Common myeloid progenitor, CD34-positive (primary cell): Measurements from ENCODE around the gene KRT6C.

Experiments
- CTCF ChIA-PET: fragments of 350-600 bp; sonication (Branson Sonifier 250); formaldehyde crosslinking; loops from one replicate; lab custom pipeline; 2021; ENCODE audit warnings: antibody characterized with exemption; lab: Charles Lee
- POLR2A ChIA-PET: fragments of 350-600 bp; sonication (Branson Sonifier 250); formaldehyde crosslinking; loops from one replicate; lab custom pipeline; 2021; ENCODE audit warnings: antibody characterized with exemption; lab: Charles Lee
- DNase-seq, 3 donors: peaks; one replicate each; pipeline versions ENCODE4 v3.0.0 to v3.0.0-alpha.2; 2013
- H3K27ac ChIP-seq, 2 experiments: 1 replicate in 1 of 2; 2 replicates in 1 of 2; pipeline ENCODE4 v1.7.0; 2013; ENCODE audit warnings: inconsistent platforms in 2 of 2, low read length in 2 of 2, mild to moderate bottlenecking in 2 of 2, low read depth in 1 of 2, moderate library complexity in 1 of 2; ENCODE audit not compliant: severe bottlenecking in 2 of 2, insufficient read depth in 1 of 2, poor library complexity in 1 of 2
- H3K27me3 ChIP-seq, 5 experiments: replicated peaks in 2 of 5; 1 replicate in 3 of 5; 2 replicates in 2 of 5; pipeline versions ENCODE4 v1.6.1 to v1.7.0; 2013; ENCODE audit warnings: low read length in 4 of 5, mild to moderate bottlenecking in 2 of 5, moderate library complexity in 2 of 5, inconsistent platforms in 1 of 5; ENCODE audit not compliant: insufficient read depth in 5 of 5, control insufficient read depth in 4 of 5
- H3K36me3 ChIP-seq, 4 experiments: 1 replicate in 2 of 4; 2 replicates in 2 of 4; pipeline versions ENCODE4 v1.6.1 to v1.7.0; 2013; ENCODE audit warnings: low read length in 3 of 4, control low read depth in 1 of 4, mild to moderate bottlenecking in 1 of 4; ENCODE audit not compliant: control insufficient read depth in 4 of 4, insufficient read depth in 4 of 4
- H3K4me1 ChIP-seq, 4 experiments: 1 replicate in 3 of 4; 2 replicates in 1 of 4; pipeline versions ENCODE4 v1.6.1 to v1.7.1; 2013; ENCODE audit warnings: low read length in 3 of 4, mild to moderate bottlenecking in 3 of 4, control low read depth in 1 of 4, inconsistent platforms in 1 of 4, moderate library complexity in 1 of 4; ENCODE audit not compliant: control insufficient read depth in 4 of 4, insufficient read depth in 4 of 4; ENCODE audit errors: control extremely low read depth in 1 of 4
- H3K4me3 ChIP-seq, 7 experiments: 1 replicate in 4 of 7; 2 replicates in 3 of 7; pipeline versions ENCODE4 v1.5.1 to v1.7.0; 2013; ENCODE audit warnings: mild to moderate bottlenecking in 7 of 7, low read length in 6 of 7, moderate library complexity in 6 of 7, inconsistent platforms in 2 of 7, low read depth in 2 of 7, control low read depth in 1 of 7; ENCODE audit not compliant: insufficient read depth in 4 of 7, control insufficient read depth in 1 of 7; ENCODE audit errors: extremely low read depth in 1 of 7
- H3K9me3 ChIP-seq, 5 experiments: 1 replicate in 4 of 5; 2 replicates in 1 of 5; pipeline versions ENCODE4 v1.6.1 to v1.7.1; 2013; ENCODE audit warnings: low read length in 4 of 5, mild to moderate bottlenecking in 2 of 5, inconsistent platforms in 1 of 5, low read depth in 1 of 5, moderate library complexity in 1 of 5; ENCODE audit not compliant: control insufficient read depth in 4 of 5, insufficient read depth in 2 of 5; ENCODE audit errors: control extremely low read depth in 1 of 5
- WGBS: methylation state at CpG from one replicate; pipeline ENCODE4 v1.1.5; 2013; ENCODE audit not compliant: insufficient coverage; 5-methylcytosine and 5-hydroxymethylcytosine counted together

Gene KRT6C

GRCh38 chr12:52440821-52441319 is 32.7 kb downstream of the KRT6C start:
- DNase-seq = no peak
- H3K4me3 ChIP-seq = no peak overlapping the region
- peaks cover 0 to 1% (median 0%) of the 10 kb centered on the region in 5 experiments for H3K9me3 ChIP-seq
- H3K4me1 ChIP-seq = no peaks in the 10 kb centered on the region
- WGBS = 100% methylated on average over 3 of the region's 5 CpGs
- peaks cover 7 to 15% (median 12%) of the 10 kb centered on the region in 5 experiments for H3K27me3 ChIP-seq
- CTCF ChIA-PET = no interaction called here
- no peaks in the 10 kb centered on the region for H3K36me3 ChIP-seq
- no peak overlapping the region for H3K27ac ChIP-seq
- POLR2A ChIA-PET = no interaction called here

- Histone ChIP-seq H3K36me3 (no peaks in the 10 kb centered on the region), H3K4me3 (no peak overlapping the region), H3K9me3 (peaks cover 0 to 1% (median 0%) of the 10 kb centered on the region in 5 experiments), H3K4me1 (no peaks in the 10 kb centered on the region), H3K27me3 (peaks cover 7 to 15% (median 12%) of the 10 kb centered on the region in 5 experiments), H3K27ac (no peak overlapping the region)
- WGBS = 80% methylated on average over 1 of the region's 2 CpGs
- POLR2A ChIA-PET = no interaction called here
- CTCF ChIA-PET = no interaction called here
- no peak for DNase-seq
Observed at GRCh38 chr12:52439845-52440244, 33.8 kb downstream of the KRT6C start.

DNA sequence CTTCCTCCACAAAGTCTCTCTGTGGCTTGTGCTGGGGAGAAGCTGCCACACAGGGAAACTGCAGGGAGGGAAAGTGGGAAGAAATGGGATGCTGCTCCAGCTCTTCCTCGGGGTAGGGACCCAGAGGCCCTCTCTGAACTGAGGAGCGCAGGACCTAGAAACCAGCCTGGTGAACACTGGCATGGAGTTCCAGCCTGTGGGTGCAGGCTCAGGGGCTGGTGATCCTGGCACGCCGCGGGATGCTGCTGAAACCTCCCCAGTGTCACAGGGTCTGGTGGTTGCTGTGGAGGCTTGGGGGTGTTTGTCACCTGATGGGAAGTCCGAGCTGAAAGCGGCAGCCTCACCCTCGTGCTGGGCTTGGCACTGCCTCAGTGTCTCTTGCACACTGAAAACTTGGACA is 34.2 kb downstream of the KRT6C start:
- ChIA-PET POLR2A (no interaction called here), CTCF (no interaction called here)
- Histone ChIP-seq H3K27ac (no peak overlapping the region), H3K27me3 (peaks cover 7 to 18% (median 12%) of the 10 kb centered on the region in 5 experiments), H3K36me3 (no peaks in the 10 kb centered on the region), H3K4me1 (no peaks in the 10 kb centered on the region), H3K9me3 (peaks cover 0 to 1% (median 0%) of the 10 kb centered on the region in 5 experiments), H3K4me3 (no peak overlapping the region)
- no peak for DNase-seq
- 81% methylated on average over 7 of the region's 8 CpGs for WGBS

GRCh38 chr12:52438305-52439301 is 35.0 kb downstream of the KRT6C start:
- no peaks in the 10 kb centered on the region for H3K4me1 ChIP-seq
- DNase-seq = no peak
- no peak overlapping the region for H3K4me3 ChIP-seq
- H3K9me3 ChIP-seq = peaks cover 0 to 1% (median 0%) of the 10 kb centered on the region in 5 experiments
- peaks cover 7 to 20% (median 12%) of the 10 kb centered on the region in 5 experiments for H3K27me3 ChIP-seq
- WGBS = 93% methylated on average over 7 of the region's 8 CpGs
- POLR2A ChIA-PET = no interaction called here
- no peaks in the 10 kb centered on the region for H3K36me3 ChIP-seq
- H3K27ac ChIP-seq = no peak overlapping the region
- CTCF ChIA-PET = no interaction called here

DNA sequence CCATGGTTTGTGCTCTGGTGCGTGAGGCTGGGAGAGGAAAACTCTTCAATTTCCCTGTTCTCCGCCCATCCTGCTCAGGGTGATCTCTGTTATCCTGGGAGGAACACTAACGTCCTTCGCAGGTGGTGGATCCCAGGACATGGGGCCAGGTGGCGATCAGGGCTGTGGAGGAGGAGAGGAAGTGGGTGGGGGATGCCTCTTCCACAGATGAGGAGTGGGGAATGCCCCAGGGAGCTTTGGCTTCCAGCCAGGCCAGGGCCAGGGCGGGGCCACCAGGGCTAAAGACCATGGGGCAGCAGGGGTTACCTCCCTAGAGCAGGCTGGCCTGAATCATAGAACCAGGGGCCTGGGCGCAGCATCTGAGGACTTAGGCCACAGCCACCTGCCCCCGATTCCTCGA is 36.1 kb downstream of the KRT6C start:
- H3K9me3 ChIP-seq = peaks cover 0 to 1% (median 0%) of the 10 kb centered on the region in 5 experiments
- ChIA-PET POLR2A (no interaction called here), CTCF (no interaction called here)
- no peak overlapping the region for H3K27ac ChIP-seq
- WGBS = 91% methylated on average over 8 of the region's 9 CpGs
- peaks cover 7 to 20% (median 9%) of the 10 kb centered on the region in 5 experiments for H3K27me3 ChIP-seq
- H3K4me1 ChIP-seq = no peaks in the 10 kb centered on the region
- H3K4me3 ChIP-seq = no peak overlapping the region
- no peaks in the 10 kb centered on the region for H3K36me3 ChIP-seq
- no peak for DNase-seq

DNA sequence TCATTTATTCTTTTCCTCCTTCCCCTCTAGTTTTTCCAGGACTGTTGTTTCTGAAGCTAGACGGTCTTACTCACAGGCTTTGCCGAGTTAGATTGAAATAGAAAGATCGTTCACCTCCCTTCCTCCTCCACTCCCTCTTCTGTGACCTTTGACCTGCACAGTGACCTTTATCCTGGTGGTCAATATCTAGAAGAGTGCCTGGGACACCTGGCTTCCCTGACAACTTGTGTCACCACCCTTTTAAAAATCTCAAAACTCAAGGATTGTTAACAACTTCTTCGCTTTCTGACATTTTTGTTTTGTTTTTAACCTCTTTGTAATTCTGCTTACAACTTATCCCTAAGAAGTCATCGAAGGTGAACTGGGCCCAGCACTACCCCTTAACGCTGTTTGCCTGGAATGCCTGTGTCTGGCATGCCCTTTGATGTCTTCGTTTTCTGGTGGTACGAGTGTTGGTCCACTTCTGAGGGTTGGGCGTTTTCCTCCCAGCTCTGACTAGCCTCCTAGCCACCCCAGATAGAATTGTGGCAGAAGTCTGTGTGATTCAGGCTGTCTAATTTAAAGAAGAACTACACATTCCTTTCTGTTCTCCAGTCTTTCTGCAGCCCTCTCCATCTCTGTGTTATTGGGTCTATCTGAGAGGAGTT is 36.7 kb downstream of the KRT6C start:
- WGBS = 88% methylated on average over 6 of the region's 9 CpGs
- H3K36me3 ChIP-seq = no peaks in the 10 kb centered on the region
- no peak overlapping the region for H3K27ac ChIP-seq
- H3K4me3 ChIP-seq = no peak overlapping the region
- ChIA-PET POLR2A (no interaction called here), CTCF (interaction anchor here (1.0 kb wide), 1 partner anchor 10 kb away, joined by 3 read pairs; no protein-coding TSS in a partner anchor)
- DNase-seq = no peak
- peaks cover 2 to 20% (median 9%) of the 10 kb centered on the region in 5 experiments for H3K27me3 ChIP-seq
- H3K4me1 ChIP-seq = no peaks in the 10 kb centered on the region
- H3K9me3 ChIP-seq = peaks cover 0 to under 1% (median 0%) of the 10 kb centered on the region in 5 experiments
